ENCODE measurements around the gene ABCC10. TPM values are rescaled to one million over a fixed set of nuclear protein-coding genes. Genes with fewer than 3 reads are reported as not detected.
"Not testable (repeated sequence)": the region's sequence is repeated elsewhere in the genome, so short reads cannot be mapped to it uniquely, and the experiment has no call there.

Gene ABCC10
- total RNA-seq, 1 experiment from 2014 or later = 17.1 TPM

DNA sequence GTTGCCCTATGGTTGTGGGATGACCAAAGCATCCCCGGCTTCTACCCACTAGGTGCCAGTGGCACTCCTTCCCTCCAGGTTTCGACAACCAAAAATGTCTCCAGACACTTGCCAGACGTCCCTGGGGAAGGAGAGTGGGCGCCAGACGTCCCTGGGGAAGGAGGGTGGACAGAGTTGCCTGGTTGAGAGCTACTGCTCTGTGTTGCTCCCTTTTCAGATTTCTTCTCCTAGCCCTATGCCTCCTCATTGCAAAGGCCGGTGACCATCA is 69.7 kb downstream of the ABCC10 start:
- in situ Hi-C loops (cut with HindIII; ENCODE audit: low pct_unique_long_range_greater_than_20kb, low sequenced_read_pairs) = no loop called here
- DNase-seq (ENCODE audit: low read depth, low spot score) = no peak

DNA sequence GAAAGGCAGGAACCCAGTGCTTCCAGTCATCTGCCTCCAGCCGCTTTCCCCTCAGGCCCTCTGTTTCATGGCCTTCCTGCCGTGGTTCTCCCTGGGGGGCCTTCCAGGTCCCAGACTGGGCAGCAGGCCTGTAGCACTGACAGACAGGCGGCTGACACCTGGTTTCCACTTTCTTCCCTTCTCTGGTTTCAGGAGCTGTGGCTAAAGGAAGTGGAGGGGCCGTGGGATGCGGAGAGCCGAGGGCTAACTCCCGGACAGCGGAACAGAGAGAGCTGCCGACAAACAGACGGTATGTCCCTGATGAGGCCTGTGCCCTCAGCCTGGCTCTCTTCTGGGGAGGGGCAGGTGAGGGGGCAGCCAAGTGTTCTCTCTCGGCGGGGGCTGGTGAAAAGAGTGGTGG is 70.3 kb downstream of the ABCC10 start:
- in situ Hi-C loops (cut with HindIII; ENCODE audit: low pct_unique_long_range_greater_than_20kb, low sequenced_read_pairs) = no loop called here

DNA sequence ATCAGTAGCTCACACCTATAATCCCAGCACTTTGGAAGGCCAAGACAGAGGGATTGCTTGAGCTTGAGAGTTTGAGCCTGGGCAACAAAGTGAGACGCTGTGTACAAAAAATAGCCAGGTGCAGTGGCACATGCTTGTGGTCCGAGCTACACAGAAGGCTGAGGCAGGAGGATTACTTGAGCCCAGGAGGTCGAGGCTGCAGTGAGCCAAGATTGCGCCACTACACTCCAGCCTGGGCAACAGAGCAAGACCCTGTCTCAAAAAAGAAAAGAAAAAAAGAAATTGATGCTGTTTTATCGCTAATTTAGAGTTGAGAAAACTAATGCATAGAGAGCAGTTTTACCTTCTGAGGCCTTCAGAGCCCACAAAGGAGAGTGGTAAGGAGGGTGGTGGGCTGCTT is 71.0 kb downstream of the ABCC10 start:
- DNase-seq (ENCODE audit: low read depth, low spot score); in situ Hi-C loops (cut with HindIII; ENCODE audit: low pct_unique_long_range_greater_than_20kb, low sequenced_read_pairs): not testable (repeated sequence)

More for the DNA sequence above, 70.3 kb downstream of the ABCC10 start:
- no peak for DNase-seq (ENCODE audit: low read depth, low spot score)

DNA sequence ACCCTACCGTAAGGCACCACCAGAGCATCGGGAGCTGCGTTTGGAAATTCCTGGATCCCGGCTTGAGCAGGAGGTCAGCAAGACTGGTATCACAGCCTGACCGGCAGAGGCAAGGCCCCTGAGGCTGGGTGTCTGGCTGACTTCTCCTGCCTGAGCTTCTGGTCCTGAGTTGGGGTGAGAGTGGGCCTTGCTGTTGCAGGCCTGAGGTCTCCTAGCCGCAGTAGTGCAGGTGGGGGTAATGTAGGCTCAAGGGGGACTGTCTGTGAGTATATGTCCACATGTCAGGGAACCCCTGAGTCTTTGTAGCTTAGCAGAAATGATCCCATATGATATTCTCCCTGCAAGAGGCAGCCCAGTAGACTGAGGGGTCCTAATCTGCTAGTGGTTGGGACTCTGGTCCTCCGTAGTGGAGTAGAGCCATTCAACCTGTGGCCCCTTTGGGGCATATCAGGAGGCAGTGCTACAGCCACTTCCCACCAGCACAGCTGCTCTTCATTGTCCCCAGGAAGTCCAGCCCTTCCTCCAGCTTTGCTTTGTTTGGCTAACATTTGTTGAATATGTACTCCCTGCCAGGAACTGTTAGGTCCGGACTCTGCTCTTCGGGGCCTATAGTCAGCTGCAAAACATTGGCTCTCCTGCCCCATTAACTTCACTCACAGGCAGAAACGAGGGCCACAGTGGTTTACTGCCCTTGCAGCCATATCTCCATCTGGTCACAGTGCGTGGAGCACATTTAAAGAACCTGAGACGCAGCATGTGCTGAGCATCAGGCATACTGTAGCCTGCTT is 71.9 kb downstream of the ABCC10 start:
- in situ Hi-C loops (cut with HindIII; ENCODE audit: low pct_unique_long_range_greater_than_20kb, low sequenced_read_pairs) = no loop called here
- no peak for DNase-seq (ENCODE audit: low read depth, low spot score)

Small RNA genes lying within 50 kb of the gene (small RNA-seq; reads per million reads assigned to genes)
- gene MIR6780B (0 reads per million in 2 experiments), gene RNU6-1113P (0 reads per million in 2 experiments)

Other genes starting within 250 kb of the ABCC10 start
- gene CUL9, start 245.3 kb upstream of the ABCC10 start, total RNA-seq (2014; rRNA removed; shearing (Covaris generic)) = 16.7 and 18.1 TPM in 2 replicates
- 108 and 109 TPM in 2 replicates for gene DNPH1, start 198.1 kb upstream of the ABCC10 start, total RNA-seq (2014; rRNA removed; shearing (Covaris generic))
- gene TTBK1, start 184.1 kb upstream of the ABCC10 start, total RNA-seq (2014; rRNA removed; shearing (Covaris generic)) = not detected in 2 replicates
- gene SLC22A7, start 129.3 kb upstream of the ABCC10 start, total RNA-seq (2014; rRNA removed; shearing (Covaris generic)) = not detected in 2 replicates
- not detected in 2 replicates for gene CRIP3, start 118.7 kb upstream of the ABCC10 start, total RNA-seq (2014; rRNA removed; shearing (Covaris generic))
- 8.6 and 9.6 TPM in 2 replicates for gene ZNF318, start 57.9 kb upstream of the ABCC10 start, total RNA-seq (2014; rRNA removed; shearing (Covaris generic))
- 0.48 and 0.83 TPM in 2 replicates for gene DLK2, start 28.0 kb downstream of the ABCC10 start, total RNA-seq (2014; rRNA removed; shearing (Covaris generic))
- gene TJAP1, start 50.0 kb downstream of the ABCC10 start, total RNA-seq (2014; rRNA removed; shearing (Covaris generic)) = 12.4 and 18.2 TPM in 2 replicates
- 0.42 and 0.64 TPM in 2 replicates for gene LRRC73, start 82.8 kb downstream of the ABCC10 start, total RNA-seq (2014; rRNA removed; shearing (Covaris generic))
- gene YIPF3, start 89.4 kb downstream of the ABCC10 start, total RNA-seq (2014; rRNA removed; shearing (Covaris generic)) = 156 and 160 TPM in 2 replicates
- 45.3 and 47.5 TPM in 2 replicates for gene POLR1C, start 89.5 kb downstream of the ABCC10 start, total RNA-seq (2014; rRNA removed; shearing (Covaris generic))
- 51.4 and 55.3 TPM in 2 replicates for gene XPO5, start 148.5 kb downstream of the ABCC10 start, total RNA-seq (2014; rRNA removed; shearing (Covaris generic))
- 7.2 and 8.7 TPM in 2 replicates for gene POLH, start 148.6 kb downstream of the ABCC10 start, total RNA-seq (2014; rRNA removed; shearing (Covaris generic))
- 95.2 and 101 TPM in 2 replicates for gene GTPBP2, start 201.7 kb downstream of the ABCC10 start, total RNA-seq (2014; rRNA removed; shearing (Covaris generic))
- 161 and 166 TPM in 2 replicates for gene MAD2L1BP, start 208.3 kb downstream of the ABCC10 start, total RNA-seq (2014; rRNA removed; shearing (Covaris generic))
- gene RSPH9, start 217.5 kb downstream of the ABCC10 start, total RNA-seq (2014; rRNA removed; shearing (Covaris generic)) = 1.1 and 1.7 TPM in 2 replicates